ENCODE data around the gene CIRBP. TPM values are rescaled to one million over a fixed set of nuclear protein-coding genes. Genes with fewer than 3 reads are reported as not detected.
A peak's percentile ranks its signal among the peaks of the same experiment; 100 is the strongest.

The CIRBP gene
- total and polyA plus RNA-seq, 2 of the 13 experiments (the other 11 are each of a cell fraction or from before 2014, with no cell fraction given), result 133 to 140 TPM

GRCh38 chr19:1259876-1260748, 9.0 kb upstream of the CIRBP start (continued):
- TF ChIP-seq PRPF4 (IDR thresholded peaks at IDR 0.05; ENCODE audit: low read depth, low read length, poor library complexity, severe bottlenecking) (no peak), POLR2AphosphoS5 (IDR thresholded peaks at IDR 0.05; ENCODE audit: low read depth, low read length) (no peak), TMF1 (CRISPR knock-in tag; IDR thresholded peaks at IDR 0.05; ENCODE audit: low read depth) (no peak), ZNF331 (CRISPR knock-in tag; IDR thresholded peaks at IDR 0.05) (no peak), ARID5B (CRISPR knock-in tag; IDR thresholded peaks at IDR 0.05) (0 out of 2 replicates have a peak, but pooled peaks have one; percentile 16), HNF1B (CRISPR knock-in tag; IDR thresholded peaks at IDR 0.05) (0 out of 2 replicates have a peak, but pooled peaks have one; percentile 15), SRY (CRISPR knock-in tag; IDR thresholded peaks at IDR 0.05) (no peak), AGO2 (optimal IDR thresholded peaks at IDR 0.05; ENCODE audit: low read depth, low read length) (peak; percentile 64), ZNF768 (CRISPR knock-in tag; IDR thresholded peaks at IDR 0.05) (no peak; the same call in 1 of the 2 replicates), GTF3A (CRISPR knock-in tag; conservative IDR thresholded peaks at IDR 0.05) (no peak), MBNL3 (CRISPR knock-in tag; conservative IDR thresholded peaks at IDR 0.05) (no peak), FOXC1 (CRISPR knock-in tag; IDR thresholded peaks at IDR 0.05; ENCODE audit: borderline replicate concordance) (no peak), ATF1 (CRISPR knock-in tag; IDR thresholded peaks at IDR 0.05) (no peak)
- TF ChIP-seq, protein P1, sequence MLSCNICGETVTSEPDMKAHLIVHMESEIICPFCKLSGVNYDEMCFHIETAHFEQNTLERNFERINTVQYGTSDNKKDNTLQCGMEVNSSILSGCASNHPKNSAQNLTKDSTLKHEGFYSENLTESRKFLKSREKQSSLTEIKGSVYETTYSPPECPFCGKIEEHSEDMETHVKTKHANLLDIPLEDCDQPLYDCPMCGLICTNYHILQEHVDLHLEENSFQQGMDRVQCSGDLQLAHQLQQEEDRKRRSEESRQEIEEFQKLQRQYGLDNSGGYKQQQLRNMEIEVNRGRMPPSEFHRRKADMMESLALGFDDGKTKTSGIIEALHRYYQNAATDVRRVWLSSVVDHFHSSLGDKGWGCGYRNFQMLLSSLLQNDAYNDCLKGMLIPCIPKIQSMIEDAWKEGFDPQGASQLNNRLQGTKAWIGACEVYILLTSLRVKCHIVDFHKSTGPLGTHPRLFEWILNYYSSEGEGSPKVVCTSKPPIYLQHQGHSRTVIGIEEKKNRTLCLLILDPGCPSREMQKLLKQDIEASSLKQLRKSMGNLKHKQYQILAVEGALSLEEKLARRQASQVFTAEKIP (CRISPR knock-in tag; IDR thresholded peaks at IDR 0.05; ENCODE audit: borderline replicate concordance), result no peak
- TF ChIP-seq, protein P2, sequence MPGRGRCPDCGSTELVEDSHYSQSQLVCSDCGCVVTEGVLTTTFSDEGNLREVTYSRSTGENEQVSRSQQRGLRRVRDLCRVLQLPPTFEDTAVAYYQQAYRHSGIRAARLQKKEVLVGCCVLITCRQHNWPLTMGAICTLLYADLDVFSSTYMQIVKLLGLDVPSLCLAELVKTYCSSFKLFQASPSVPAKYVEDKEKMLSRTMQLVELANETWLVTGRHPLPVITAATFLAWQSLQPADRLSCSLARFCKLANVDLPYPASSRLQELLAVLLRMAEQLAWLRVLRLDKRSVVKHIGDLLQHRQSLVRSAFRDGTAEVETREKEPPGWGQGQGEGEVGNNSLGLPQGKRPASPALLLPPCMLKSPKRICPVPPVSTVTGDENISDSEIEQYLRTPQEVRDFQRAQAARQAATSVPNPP (CRISPR knock-in tag; IDR thresholded peaks at IDR 0.05), result no peak
- TF ChIP-seq, protein P3, sequence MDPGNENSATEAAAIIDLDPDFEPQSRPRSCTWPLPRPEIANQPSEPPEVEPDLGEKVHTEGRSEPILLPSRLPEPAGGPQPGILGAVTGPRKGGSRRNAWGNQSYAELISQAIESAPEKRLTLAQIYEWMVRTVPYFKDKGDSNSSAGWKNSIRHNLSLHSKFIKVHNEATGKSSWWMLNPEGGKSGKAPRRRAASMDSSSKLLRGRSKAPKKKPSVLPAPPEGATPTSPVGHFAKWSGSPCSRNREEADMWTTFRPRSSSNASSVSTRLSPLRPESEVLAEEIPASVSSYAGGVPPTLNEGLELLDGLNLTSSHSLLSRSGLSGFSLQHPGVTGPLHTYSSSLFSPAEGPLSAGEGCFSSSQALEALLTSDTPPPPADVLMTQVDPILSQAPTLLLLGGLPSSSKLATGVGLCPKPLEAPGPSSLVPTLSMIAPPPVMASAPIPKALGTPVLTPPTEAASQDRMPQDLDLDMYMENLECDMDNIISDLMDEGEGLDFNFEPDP (CRISPR knock-in tag; conservative IDR thresholded peaks at IDR 0.05), result no peak
- TF ChIP-seq, protein P4, sequence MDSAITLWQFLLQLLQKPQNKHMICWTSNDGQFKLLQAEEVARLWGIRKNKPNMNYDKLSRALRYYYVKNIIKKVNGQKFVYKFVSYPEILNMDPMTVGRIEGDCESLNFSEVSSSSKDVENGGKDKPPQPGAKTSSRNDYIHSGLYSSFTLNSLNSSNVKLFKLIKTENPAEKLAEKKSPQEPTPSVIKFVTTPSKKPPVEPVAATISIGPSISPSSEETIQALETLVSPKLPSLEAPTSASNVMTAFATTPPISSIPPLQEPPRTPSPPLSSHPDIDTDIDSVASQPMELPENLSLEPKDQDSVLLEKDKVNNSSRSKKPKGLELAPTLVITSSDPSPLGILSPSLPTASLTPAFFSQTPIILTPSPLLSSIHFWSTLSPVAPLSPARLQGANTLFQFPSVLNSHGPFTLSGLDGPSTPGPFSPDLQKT (CRISPR knock-in tag; IDR thresholded peaks at IDR 0.05; ENCODE audit: borderline replicate concordance), result no peak

Data from HepG2 (cell line).